Panc1 (cell line): ENCODE results near the gene MGA. TPM values are rescaled to one million over a fixed set of nuclear protein-coding genes. Genes with fewer than 3 reads are reported as not detected.

ENCODE experiments used
- ATAC-seq: fragments of 200-7000 bp; cut with Tn5 transposase; 2 replicates; pipeline ENCODE4 v1.9.1; 2020; ENCODE audit warnings: mild to moderate bottlenecking, moderate library complexity
- BruUV-seq: library from RNA; stranded (reverse); fragments of 400-500 nt; replicated peaks from 2 replicates; lab custom pipeline; 2021; lab: Mats Ljungman, UMichigan
- CTCF ChIA-PET: fragments of 300-600 bp; sonication (Branson Sonifier 250); formaldehyde crosslinking; loops from one replicate; lab custom pipeline; 2022; ENCODE audit warnings: antibody characterized with exemption; lab: Charles Lee
- POLR2A ChIA-PET: fragments of 300-600 bp; sonication (Branson Sonifier 250); formaldehyde crosslinking; loops from one replicate; lab custom pipeline; 2022; ENCODE audit warnings: antibody characterized with exemption; lab: Charles Lee
- DNase-seq: peaks from one replicate; pipeline ENCODE4 v3.0.0-alpha.2; 2010; ENCODE audit warnings: low read depth, low spot score
- H3K27ac ChIP-seq: 2 replicates; pipeline ENCODE4 v1.5.1; 2011; ENCODE audit warnings: mild to moderate bottlenecking, low read length, inconsistent platforms
- H3K27me3 ChIP-seq: fragments of 200-500 bp; sonication (Bioruptor generic); 2 replicates; pipeline ENCODE4 v1.6.0; 2014; ENCODE audit warnings: low read length, inconsistent platforms; ENCODE audit not compliant: control insufficient read depth, insufficient read depth
- H3K36me3 ChIP-seq: fragments of 200-500 bp; sonication (Bioruptor generic); 2 replicates; pipeline ENCODE4 v1.5.1; 2014; ENCODE audit warnings: inconsistent platforms, mild to moderate bottlenecking, low read length, moderate library complexity; ENCODE audit not compliant: control insufficient read depth, insufficient read depth
- H3K4me1 ChIP-seq: 2 replicates; pipeline ENCODE4 v1.5.1; 2011; ENCODE audit warnings: inconsistent platforms, mild to moderate bottlenecking, low read length, moderate library complexity; ENCODE audit not compliant: control insufficient read depth, insufficient read depth
- H3K4me3 ChIP-seq, 2 experiments: 2 replicates each; pipeline ENCODE4 v1.5.1; 2011 to 2012; ENCODE audit warnings: low read depth in 2 of 2, low read length in 2 of 2, mild to moderate bottlenecking in 2 of 2, inconsistent platforms in 1 of 2, moderate library complexity in 1 of 2
- H3K9me3 ChIP-seq: fragments of 200-500 bp; sonication (Bioruptor generic); 2 replicates; pipeline ENCODE4 v1.5.1; 2014; ENCODE audit warnings: low read depth, mild to moderate bottlenecking, inconsistent platforms, low read length, moderate library complexity; ENCODE audit not compliant: control insufficient read depth, insufficient read depth
- CTCF ChIP-seq: fragments of 450-650 bp; IDR thresholded peaks from 2 replicates; pipeline ENCODE4 v1.5.1; 2017; ENCODE audit warnings: mild to moderate bottlenecking
- POLR2AphosphoS5 ChIP-seq: IDR thresholded peaks from 2 replicates; pipeline ENCODE4 v1.6.1; 2012; ENCODE audit warnings: mild to moderate bottlenecking, low read depth, low read length, moderate library complexity
- SIN3A ChIP-seq: IDR thresholded peaks from 2 replicates; pipeline ENCODE4 v1.6.1; 2012; ENCODE audit warnings: low read depth, mild to moderate bottlenecking, low read length, moderate library complexity, borderline replicate concordance; ENCODE audit not compliant: insufficient read depth
- TCF7L2 ChIP-seq: IDR thresholded peaks from 2 replicates; pipeline ENCODE4 v1.6.1; 2011; ENCODE audit warnings: mild to moderate bottlenecking, low read depth, low read length, inconsistent platforms
- in situ Hi-C: cut with HindIII; loops from 2 replicates; pipeline ENCODE4 v1.10.0; 2016; ENCODE audit warnings: low sequenced_read_pairs, low pct_unique_long_range_greater_than_20kb
- intact Hi-C: fragments of 100-400 bp; cut with micrococcal nuclease; formaldehyde crosslinking; loops from one replicate; pipeline ENCODE4 v1.10.0; 2022; ENCODE audit not compliant: unreplicated experiment
- total RNA-seq: library from RNA; stranded (reverse); gene quantifications from one replicate; pipeline ENCODE4 v1.2.1, GENCODE V29; 2021; ENCODE audit not compliant: unreplicated experiment
- TF ChIP-seq, protein P1 (sequence below), 2 experiments: IDR thresholded peaks; 2 replicates each; pipeline ENCODE4 v1.6.1; 2011 to 2012; ENCODE audit warnings: low read depth in 2 of 2, control low read depth in 1 of 2, low read length in 1 of 2, mild to moderate bottlenecking in 1 of 2, moderate library complexity in 1 of 2; ENCODE audit not compliant: insufficient read depth in 1 of 2

The MGA gene
- total RNA-seq, 1 experiment from 2014 or later, result 43.6 TPM

GRCh38 chr15:41794081-41794480 lies 133.9 kb downstream of the MGA start:
- Histone ChIP-seq H3K27me3 (no peaks in the 10 kb centered on the region), H3K4me1 (peaks cover 20% of the 10 kb centered on the region), H3K36me3 (no peaks in the 10 kb centered on the region), H3K27ac (no peak overlapping the region), H3K4me3 (no peak overlapping the region), H3K9me3 (no peaks in the 10 kb centered on the region)
- BruUV-seq, result no TSS peak
- TF ChIP-seq, protein P1, sequence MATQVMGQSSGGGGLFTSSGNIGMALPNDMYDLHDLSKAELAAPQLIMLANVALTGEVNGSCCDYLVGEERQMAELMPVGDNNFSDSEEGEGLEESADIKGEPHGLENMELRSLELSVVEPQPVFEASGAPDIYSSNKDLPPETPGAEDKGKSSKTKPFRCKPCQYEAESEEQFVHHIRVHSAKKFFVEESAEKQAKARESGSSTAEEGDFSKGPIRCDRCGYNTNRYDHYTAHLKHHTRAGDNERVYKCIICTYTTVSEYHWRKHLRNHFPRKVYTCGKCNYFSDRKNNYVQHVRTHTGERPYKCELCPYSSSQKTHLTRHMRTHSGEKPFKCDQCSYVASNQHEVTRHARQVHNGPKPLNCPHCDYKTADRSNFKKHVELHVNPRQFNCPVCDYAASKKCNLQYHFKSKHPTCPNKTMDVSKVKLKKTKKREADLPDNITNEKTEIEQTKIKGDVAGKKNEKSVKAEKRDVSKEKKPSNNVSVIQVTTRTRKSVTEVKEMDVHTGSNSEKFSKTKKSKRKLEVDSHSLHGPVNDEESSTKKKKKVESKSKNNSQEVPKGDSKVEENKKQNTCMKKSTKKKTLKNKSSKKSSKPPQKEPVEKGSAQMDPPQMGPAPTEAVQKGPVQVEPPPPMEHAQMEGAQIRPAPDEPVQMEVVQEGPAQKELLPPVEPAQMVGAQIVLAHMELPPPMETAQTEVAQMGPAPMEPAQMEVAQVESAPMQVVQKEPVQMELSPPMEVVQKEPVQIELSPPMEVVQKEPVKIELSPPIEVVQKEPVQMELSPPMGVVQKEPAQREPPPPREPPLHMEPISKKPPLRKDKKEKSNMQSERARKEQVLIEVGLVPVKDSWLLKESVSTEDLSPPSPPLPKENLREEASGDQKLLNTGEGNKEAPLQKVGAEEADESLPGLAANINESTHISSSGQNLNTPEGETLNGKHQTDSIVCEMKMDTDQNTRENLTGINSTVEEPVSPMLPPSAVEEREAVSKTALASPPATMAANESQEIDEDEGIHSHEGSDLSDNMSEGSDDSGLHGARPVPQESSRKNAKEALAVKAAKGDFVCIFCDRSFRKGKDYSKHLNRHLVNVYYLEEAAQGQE (IDR thresholded peaks at IDR 0.05; ENCODE audit: insufficient read depth in 1 of 2, low read depth in 2 of 2, low read length in 1 of 2), result no peak
- TF ChIP-seq TCF7L2 (no peak), POLR2AphosphoS5 (no peak), SIN3A (no peak), CTCF (no peak)
- ChIA-PET CTCF (interaction anchor here (0.5 kb wide), 1 partner anchor 17 kb away, joined by 4 read pairs; no protein-coding TSS in a partner anchor), POLR2A (no interaction called here)
- DNase-seq (no peak), ATAC-seq (no peak)
- in situ Hi-C loops, result no loop called here
- intact Hi-C loops, result no loop called here

GRCh38 chr15:41795996-41796856 lies 136.0 kb downstream of the MGA start:
- Histone ChIP-seq H3K9me3 (no peaks in the 10 kb centered on the region), H3K4me1 (peaks cover 5% of the 10 kb centered on the region), H3K36me3 (no peaks in the 10 kb centered on the region; the same call in 1 of the 2 replicates), H3K27ac (no peak overlapping the region), H3K4me3 (no peak overlapping the region), H3K27me3 (no peaks in the 10 kb centered on the region)
- POLR2A ChIA-PET, result no interaction called here
- TF ChIP-seq, protein P1 (IDR thresholded peaks at IDR 0.05; ENCODE audit: insufficient read depth in 1 of 2, low read depth in 2 of 2, low read length in 1 of 2), result no peak
- DNase-seq, result no peak
- in situ Hi-C loops, result no loop called here
- ATAC-seq, result no peak
- CTCF ChIA-PET, result no interaction called here
- intact Hi-C loops, result no loop called here
- BruUV-seq, result no TSS peak
